Mesodermal cell (in vitro differentiated cells): ENCODE measurements around the gene ENDOG.

Source experiments
- H3K27ac ChIP-seq: 2 replicates; pipeline ENCODE4 v1.7.0; 2013; ENCODE audit warnings: mild to moderate bottlenecking, low read depth, low read length, moderate library complexity; ENCODE audit not compliant: severe bottlenecking
- H3K36me3 ChIP-seq: 2 replicates; pipeline ENCODE4 v1.7.1; 2013; ENCODE audit warnings: mild to moderate bottlenecking, low read length, moderate library complexity; ENCODE audit not compliant: control insufficient read depth, insufficient read depth
- H3K4me1 ChIP-seq: one replicate; pipeline ENCODE4 v1.7.1; 2013; ENCODE audit warnings: mild to moderate bottlenecking, low read length; ENCODE audit not compliant: insufficient read depth, control insufficient read depth, poor library complexity, severe bottlenecking
- H3K4me3 ChIP-seq: 2 replicates; pipeline ENCODE4 v1.7.0; 2013; ENCODE audit warnings: low read length, control low read depth, mild to moderate bottlenecking; ENCODE audit not compliant: insufficient read depth, poor library complexity, severe bottlenecking; ENCODE audit errors: extremely low read depth
- H3K9me3 ChIP-seq: 2 replicates; pipeline ENCODE4 v1.7.1; 2013; ENCODE audit warnings: mild to moderate bottlenecking, low read length, moderate library complexity; ENCODE audit not compliant: control insufficient read depth
- WGBS, 2 experiments: methylation state at CpG; one replicate each; pipeline ENCODE4 v1.1.5; 2013; ENCODE audit warnings: missing lambda C conversion rate in 2 of 2; ENCODE audit not compliant: insufficient coverage in 2 of 2; 5-methylcytosine and 5-hydroxymethylcytosine counted together

Gene ENDOG

GRCh38 chr9:128800061-128800460, 18.2 kb upstream of the ENDOG start:
- Histone ChIP-seq H3K36me3 (peaks cover 80% of the 10 kb centered on the region), H3K4me1 (no peaks in the 10 kb centered on the region), H3K27ac (no peak overlapping the region), H3K9me3 (no peaks in the 10 kb centered on the region), H3K4me3 (no peak overlapping the region)
- WGBS, 2 experiments, result 92 to 95% methylated on average over 6 of the region's 7 CpGs

GRCh38 chr9:128802482-128802881, 15.8 kb upstream of the ENDOG start:
- H3K27ac ChIP-seq, result no peak overlapping the region
- no peak overlapping the region for H3K4me3 ChIP-seq
- no peaks in the 10 kb centered on the region for H3K4me1 ChIP-seq
- peaks cover 87% of the 10 kb centered on the region for H3K36me3 ChIP-seq
- no peaks in the 10 kb centered on the region for H3K9me3 ChIP-seq
- WGBS, 2 experiments, result 90 to 100% methylated on average over 4 of the region's 4 CpGs

GRCh38 chr9:128805661-128806060, 12.6 kb upstream of the ENDOG start:
- no peak overlapping the region for H3K27ac ChIP-seq
- H3K4me3 ChIP-seq, result no peak overlapping the region
- H3K36me3 ChIP-seq, result peaks cover 77% of the 10 kb centered on the region
- H3K9me3 ChIP-seq, result no peaks in the 10 kb centered on the region
- WGBS, 2 experiments, result 94 to 95% methylated on average over 13 to 14 of the region's 14 CpGs
- H3K4me1 ChIP-seq, result no peaks in the 10 kb centered on the region

DNA sequence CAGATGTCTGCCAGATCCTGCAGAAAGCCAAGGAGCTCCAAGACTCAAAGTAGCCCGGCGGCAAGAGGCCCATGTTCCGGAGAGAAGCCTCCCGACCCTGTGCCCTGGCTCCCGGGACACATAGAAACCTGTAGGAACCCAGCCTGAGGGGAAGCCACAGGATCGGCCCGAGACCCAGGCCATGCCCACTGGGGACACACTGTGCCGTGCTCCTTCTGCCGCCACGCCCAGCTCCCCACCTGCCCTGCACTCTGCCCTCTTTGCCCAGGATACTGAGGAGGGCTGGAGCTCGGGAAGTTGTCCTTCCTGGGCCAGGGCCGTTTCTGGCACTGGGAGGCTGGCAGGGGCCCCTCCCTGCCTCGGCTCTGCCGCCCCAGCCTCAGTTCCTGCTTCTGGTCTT, 10.5 kb upstream of the ENDOG start:
- Histone ChIP-seq H3K4me1 (no peaks in the 10 kb centered on the region), H3K27ac (no peak overlapping the region), H3K36me3 (peaks cover 63% of the 10 kb centered on the region), H3K4me3 (no peak overlapping the region), H3K9me3 (no peaks in the 10 kb centered on the region)
- WGBS, 2 experiments, result 82 to 94% methylated on average over 13 to 14 of the region's 14 CpGs

- Histone ChIP-seq H3K9me3 (no peaks in the 10 kb centered on the region), H3K4me1 (no peaks in the 10 kb centered on the region), H3K36me3 (peaks cover 56% of the 10 kb centered on the region), H3K4me3 (no peak overlapping the region), H3K27ac (no peak overlapping the region)
- WGBS, 2 experiments, result 94% methylated on average over 2 to 3 of the region's 3 CpGs
These were observed 9.8 kb upstream of the ENDOG start for GRCh38 chr9:128808543-128808942.

GRCh38 chr9:128809036-128809599, 9.2 kb upstream of the ENDOG start:
- peaks cover 51% of the 10 kb centered on the region for H3K36me3 ChIP-seq
- H3K27ac ChIP-seq, result no peak overlapping the region
- no peaks in the 10 kb centered on the region for H3K9me3 ChIP-seq
- WGBS, 2 experiments, result 94 to 96% methylated on average over 8 to 11 of the region's 12 CpGs
- H3K4me3 ChIP-seq, result no peak overlapping the region
- H3K4me1 ChIP-seq, result no peaks in the 10 kb centered on the region

- 85 to 92% methylated on average over 2 of the region's 2 CpGs for WGBS, 2 experiments
- peaks cover 47% of the 10 kb centered on the region for H3K36me3 ChIP-seq
- no peaks in the 10 kb centered on the region for H3K9me3 ChIP-seq
- no peak overlapping the region for H3K4me3 ChIP-seq
- no peak overlapping the region for H3K27ac ChIP-seq
- H3K4me1 ChIP-seq, result no peaks in the 10 kb centered on the region
These were observed 8.5 kb upstream of the ENDOG start for GRCh38 chr9:128809831-128810230.

GRCh38 chr9:128810873-128811272, 7.4 kb upstream of the ENDOG start:
- no peaks in the 10 kb centered on the region for H3K4me1 ChIP-seq
- H3K4me3 ChIP-seq, result no peak overlapping the region
- H3K9me3 ChIP-seq, result no peaks in the 10 kb centered on the region
- no peak overlapping the region for H3K27ac ChIP-seq
- WGBS, 2 experiments, result 80 to 83% methylated on average over 1 to 3 of the region's 5 CpGs
- peaks cover 37% of the 10 kb centered on the region for H3K36me3 ChIP-seq

- H3K4me3 ChIP-seq, result peak overlapping the region; percentile 53
- H3K36me3 ChIP-seq, result peaks cover 19% of the 10 kb centered on the region
- no peak overlapping the region for H3K27ac ChIP-seq
- H3K9me3 ChIP-seq, result peaks cover 3% of the 10 kb centered on the region
- WGBS, 2 experiments, result 7 to 9% methylated on average over 69 to 86 of the region's 90 CpGs
- peaks cover 11% of the 10 kb centered on the region for H3K4me1 ChIP-seq
These were observed 777 bp downstream of the ENDOG start for GRCh38 chr9:128818839-128819715.

DNA sequence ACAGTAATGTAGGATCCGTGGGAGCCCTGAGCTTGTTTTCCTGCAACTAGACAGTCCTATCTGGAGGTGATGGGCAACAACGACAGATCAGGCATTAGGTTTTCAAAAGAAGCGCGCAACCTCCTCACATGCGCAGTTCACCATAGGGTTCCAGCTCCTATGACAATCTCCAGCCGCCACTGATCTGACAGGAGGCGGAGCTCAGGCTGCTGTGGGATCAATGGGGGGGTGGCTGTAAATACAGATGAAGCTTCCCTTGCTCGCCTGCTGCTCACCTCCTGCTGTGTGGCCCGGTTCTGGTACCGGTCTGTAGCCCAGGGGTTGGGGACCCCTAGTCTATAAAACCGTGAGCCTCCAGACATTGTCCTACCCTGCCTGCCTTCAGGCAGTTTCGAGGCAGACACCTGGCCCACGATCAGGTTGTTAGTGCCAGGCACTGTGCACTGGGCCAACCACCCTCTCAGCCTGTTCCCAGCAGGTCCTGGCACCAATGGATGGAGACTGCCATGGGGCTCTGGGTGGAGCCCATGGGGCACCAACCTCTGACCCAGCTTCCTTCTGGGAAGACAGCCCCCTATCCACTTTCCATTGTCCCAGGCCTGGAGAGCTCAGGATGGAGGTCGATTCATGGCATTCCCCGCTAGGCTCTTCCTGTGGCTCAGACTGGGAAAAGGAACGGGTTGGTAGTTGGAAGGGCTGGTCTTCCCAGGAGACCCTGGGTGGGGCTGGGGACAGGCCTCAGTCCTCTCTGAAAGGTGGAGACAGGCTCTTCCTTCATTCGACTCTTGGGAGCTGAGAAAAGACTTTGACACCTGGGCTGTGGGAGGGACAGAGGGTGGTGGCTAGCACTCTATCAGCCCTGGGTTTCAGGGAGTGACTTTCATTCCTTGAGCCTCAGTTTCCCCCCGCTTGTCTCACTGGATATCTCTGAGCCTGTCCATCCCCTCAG, 1.7 kb downstream of the ENDOG start:
- Histone ChIP-seq H3K27ac (no peak overlapping the region), H3K36me3 (peaks cover 27% of the 10 kb centered on the region), H3K9me3 (peaks cover 3% of the 10 kb centered on the region), H3K4me1 (peaks cover 11% of the 10 kb centered on the region), H3K4me3 (peak overlapping the region; percentile 53)
- WGBS, 2 experiments, result 72 to 79% methylated on average over 12 to 13 of the region's 18 CpGs
